B cell (primary cell): Measurements from ENCODE around the gene CAMTA2. TPM values are rescaled to one million over a fixed set of nuclear protein-coding genes. Genes with fewer than 3 reads are reported as not detected.

Experiments
- ATAC-seq: fragments of 200-7000 bp; cut with Tn5 transposase; one replicate; pipeline ENCODE4 v1.10.0; 2021; ENCODE audit warnings: low read depth, mild to moderate bottlenecking, moderate number of reproducible peaks, moderate library complexity
- CTCF ChIA-PET: fragments of 350-600 bp; sonication (Branson Sonifier 250); formaldehyde crosslinking; loops from one replicate; lab custom pipeline; 2021; ENCODE audit warnings: antibody characterized with exemption, inconsistent platforms; lab: Charles Lee
- POLR2A ChIA-PET: fragments of 350-600 bp; sonication (Branson Sonifier 250); formaldehyde crosslinking; loops from one replicate; lab custom pipeline; 2021; ENCODE audit warnings: antibody characterized with exemption; lab: Charles Lee
- DNase-seq: peaks from one replicate; pipeline ENCODE4 v3.0.0; 2013
- H2AFZ ChIP-seq: 2 replicates; pipeline ENCODE4 v1.6.1; 2012; ENCODE audit warnings: mild to moderate bottlenecking, low read depth, low read length; ENCODE audit not compliant: insufficient read depth, poor library complexity, severe bottlenecking
- H3K27ac ChIP-seq, 2 donors: 1 replicate in 1 of 2; 2 replicates in 1 of 2; pipeline ENCODE4 v1.5.1; 2012 to 2013; ENCODE audit warnings: low read length in 2 of 2, mild to moderate bottlenecking in 2 of 2, moderate library complexity in 1 of 2
- H3K27me3 ChIP-seq, 4 experiments: fragments of 200-600 bp in 1 of 4; sonication (generic) in 1 of 4; replicated peaks in 1 of 4; 1 replicate in 2 of 4; 2 replicates in 2 of 4; pipeline versions ENCODE4 v1.6.1 to v1.7.0; 2013 to 2016; ENCODE audit warnings: low read length in 3 of 4, mild to moderate bottlenecking in 2 of 4, mixed read lengths in 1 of 4, moderate library complexity in 1 of 4; ENCODE audit not compliant: insufficient read depth in 4 of 4, control insufficient read depth in 3 of 4; ENCODE audit errors: control extremely low read depth in 1 of 4
- H3K36me3 ChIP-seq, 2 experiments: replicated peaks in 1 of 2; 1 replicate in 1 of 2; 2 replicates in 1 of 2; pipeline versions ENCODE4 v1.6.1 to v1.7.1; 2013; ENCODE audit warnings: low read length in 1 of 2; ENCODE audit not compliant: insufficient read depth in 2 of 2, control insufficient read depth in 1 of 2; ENCODE audit errors: control extremely low read depth in 1 of 2, extremely low read depth in 1 of 2
- H3K4me1 ChIP-seq, 2 donors: fragments of 200-600 bp in 1 of 2; sonication (generic) in 1 of 2; 1 replicate in 1 of 2; 2 replicates in 1 of 2; pipeline versions ENCODE4 v1.5.1 to v1.6.1; 2013 to 2017; ENCODE audit warnings: low read length in 2 of 2; ENCODE audit not compliant: control insufficient read depth in 2 of 2, insufficient read depth in 2 of 2
- H3K4me2 ChIP-seq: replicated peaks from 2 replicates; pipeline ENCODE3; 2012; ENCODE audit warnings: mild to moderate bottlenecking, low read depth, low read length; ENCODE audit not compliant: poor library complexity, severe bottlenecking
- H3K4me3 ChIP-seq, 5 experiments: fragments of 200-600 bp in 1 of 5; sonication (generic) in 1 of 5; 1 replicate in 3 of 5; 2 replicates in 2 of 5; pipeline versions ENCODE4 v1.5.1 to v1.7.0; 2011 to 2016; ENCODE audit warnings: low read length in 4 of 5, mild to moderate bottlenecking in 4 of 5, low read depth in 2 of 5, control low read depth in 1 of 5, moderate library complexity in 1 of 5; ENCODE audit not compliant: insufficient read depth in 1 of 5; ENCODE audit errors: control extremely low read depth in 1 of 5, extremely low read depth in 1 of 5
- H3K79me2 ChIP-seq: fragments of 200-600 bp; sonication (generic); one replicate; pipeline ENCODE4 v1.6.0; 2016; ENCODE audit warnings: low read length; ENCODE audit not compliant: control insufficient read depth, insufficient read depth
- H3K9ac ChIP-seq: fragments of 200-600 bp; sonication (generic); 2 replicates; pipeline ENCODE4 v1.6.1; 2017; ENCODE audit warnings: mild to moderate bottlenecking, low read length, moderate library complexity
- H3K9me3 ChIP-seq, 3 donors: one replicate each; pipeline versions ENCODE4 v1.6.1 to v1.7.1; 2013; ENCODE audit warnings: low read length in 2 of 3; ENCODE audit not compliant: control insufficient read depth in 2 of 3, insufficient read depth in 1 of 3; ENCODE audit errors: control extremely low read depth in 1 of 3
- H4K20me1 ChIP-seq: 2 replicates; pipeline ENCODE4 v1.6.0; 2012; ENCODE audit warnings: mild to moderate bottlenecking, low read length; ENCODE audit not compliant: insufficient read depth, control insufficient read depth, poor library complexity, severe bottlenecking
- H3K27ac Mint-ChIP-seq: one replicate; pipeline ENCODE4 v1.8.0; 2021; ENCODE audit warnings: mixed read lengths
- H3K27me3 Mint-ChIP-seq: one replicate; pipeline ENCODE4 v1.8.0; 2021; ENCODE audit warnings: mixed read lengths
- H3K4me1 Mint-ChIP-seq: one replicate; pipeline ENCODE4 v1.8.0; 2021; ENCODE audit warnings: mixed read lengths
- H3K4me3 Mint-ChIP-seq: one replicate; pipeline ENCODE4 v1.8.0; 2021; ENCODE audit warnings: mixed read lengths
- H3K9me3 Mint-ChIP-seq: one replicate; pipeline ENCODE4 v1.8.0; 2022; ENCODE audit warnings: mixed read lengths; ENCODE audit not compliant: insufficient read depth
- CTCF ChIP-seq: fragments of 200-600 bp; IDR thresholded peaks from one replicate; pipeline ENCODE4 v1.8.0; 2022; ENCODE audit warnings: antibody characterized with exemption, mild to moderate bottlenecking
- EZH2 ChIP-seq: IDR thresholded peaks from 2 replicates; pipeline ENCODE4 v1.6.1; 2012; ENCODE audit warnings: borderline replicate concordance, low read depth, mild to moderate bottlenecking, moderate library complexity, low read length; ENCODE audit not compliant: insufficient read depth, poor library complexity, severe bottlenecking
- WGBS: methylation state at CpG from one replicate; pipeline ENCODE4 v1.1.5; 2013; ENCODE audit warnings: missing lambda C conversion rate; ENCODE audit not compliant: insufficient coverage; 5-methylcytosine and 5-hydroxymethylcytosine counted together
- intact Hi-C: fragments of 100-400 bp; cut with micrococcal nuclease; formaldehyde crosslinking; loops from one replicate; pipeline ENCODE4 v1.10.0; 2022
- polyA plus RNA-seq: library from polyadenylated mRNA; depleted of rRNA; stranded (reverse); fragments of >200 nt; gene quantifications from 2 replicates; pipeline ENCODE4 v1.2.3, GENCODE V29; 2012
- total RNA-seq, 2 donors: library from RNA; stranded (reverse); fragments of 120-200 nt in 1 of 2; gene quantifications; 1 replicate in 1 of 2; 2 replicates in 1 of 2; pipeline versions ENCODE4 v1.2.3 to v1.2.4, GENCODE V29; 2013 to 2022

The CAMTA2 gene
- total and polyA plus RNA-seq, 2 donors (not counting 1 experiment from before 2014, with no cell fraction given): 48.3 to 57.9 TPM

- WGBS: 0% methylated on average over 1 of the region's 8 CpGs
- no peak for ATAC-seq
- Histone ChIP-seq H3K27ac (peak overlapping the region; percentile 30 to 93), H4K20me1 (peaks cover 43% of the 10 kb centered on the region), H3K4me2 (peak overlapping the region; percentile 98), H3K79me2 (peaks cover 72% of the 10 kb centered on the region), H3K4me3 (peak overlapping the region in 4 of 5 experiments; percentile 16 to 40 (median 24)), H3K4me1 (peaks cover 60 to 66% of the 10 kb centered on the region in 2 donors), H3K27me3 (no peaks in the 10 kb centered on the region), H2AFZ (no peak overlapping the region), H3K9ac (peak overlapping the region; percentile 38), H3K9me3 (no peaks in the 10 kb centered on the region), H3K36me3 (peaks cover 0 to 44% of the 10 kb centered on the region in 2 experiments)
- peaks cover 66% of the 10 kb centered on the region for H3K4me1 Mint-ChIP-seq
- intact Hi-C loops: loop anchor here (5.0 to 10.0 kb wide), 6 partner anchors 73 to 982 kb away; partner anchors contain the start of genes ATP2A3, MED11, PLD2 and ZNF594
- peak overlapping the region; percentile 89 for H3K27ac Mint-ChIP-seq
- ChIA-PET CTCF (interaction anchor here (0.7 to 1.3 kb wide), 2 partner anchors 22 to 107 kb away, joined by 3 read pairs; partner anchors contain the start of gene SPAG7), POLR2A (interaction anchor here (1.0 to 2.7 kb wide), 2 partner anchors 23 to 36 kb away, joined by 3 to 9 read pairs; partner anchors contain the start of gene SPAG7)
- H3K27me3 Mint-ChIP-seq: no peaks in the 10 kb centered on the region
- H3K4me3 Mint-ChIP-seq: peak overlapping the region; percentile 86
- TF ChIP-seq CTCF (no peak), EZH2 (no peak)
- H3K9me3 Mint-ChIP-seq: no peaks in the 10 kb centered on the region
- no peak for DNase-seq
Measured at GRCh38 chr17:4944554-4945175, 42.8 kb downstream of the CAMTA2 start.

GRCh38 chr17:4944163-4944553 lies 43.3 kb downstream of the CAMTA2 start:
- peaks cover 67% of the 10 kb centered on the region for H3K4me1 Mint-ChIP-seq
- ChIA-PET CTCF (interaction anchor here (0.7 kb wide), 1 partner anchor 107 kb away, joined by 3 read pairs; no protein-coding TSS in a partner anchor), POLR2A (interaction anchor here (2.7 kb wide), 1 partner anchor 23 kb away, joined by 9 read pairs; the partner anchor contains the start of gene SPAG7)
- H3K4me3 Mint-ChIP-seq: peak overlapping the region; percentile 86
- TF ChIP-seq CTCF (no peak), EZH2 (no peak)
- Histone ChIP-seq H3K79me2 (peaks cover 77% of the 10 kb centered on the region), H3K9me3 (no peaks in the 10 kb centered on the region), H3K27ac (peak overlapping the region; percentile 30 to 93), H4K20me1 (peaks cover 43% of the 10 kb centered on the region), H3K4me2 (peak overlapping the region; percentile 98), H3K36me3 (peaks cover 0 to 44% of the 10 kb centered on the region in 2 experiments), H3K4me3 (peak overlapping the region in 4 of 5 experiments; percentile 2 to 40 (median 18)), H2AFZ (no peak overlapping the region), H3K4me1 (peaks cover 62 to 71% of the 10 kb centered on the region in 2 donors), H3K27me3 (no peaks in the 10 kb centered on the region), H3K9ac (peak overlapping the region; percentile 38)
- no peaks in the 10 kb centered on the region for H3K9me3 Mint-ChIP-seq
- intact Hi-C loops: loop anchor here (5.0 to 10.0 kb wide), 3 partner anchors 137 to 301 kb away; partner anchors contain the start of genes PLD2 and ZNF594
- H3K27ac Mint-ChIP-seq: peak overlapping the region; percentile 89
- DNase-seq (peak; percentile 67), ATAC-seq (no peak)
- WGBS: 14% methylated on average over 2 of the region's 3 CpGs
- no peaks in the 10 kb centered on the region for H3K27me3 Mint-ChIP-seq
